CD4-positive, alpha-beta T cell treated with Interleukin-2 at 100 ng/mL for 4 hours (primary cell): ENCODE data around the gene TAMALIN.
A peak's percentile ranks its signal among the peaks of the same experiment; 100 is the strongest.

Experiments
- DNase-seq: peaks from one replicate; pipeline ENCODE4 v3.0.0-alpha.2; 2020; ENCODE audit warnings: low spot score

Gene TAMALIN

DNA sequence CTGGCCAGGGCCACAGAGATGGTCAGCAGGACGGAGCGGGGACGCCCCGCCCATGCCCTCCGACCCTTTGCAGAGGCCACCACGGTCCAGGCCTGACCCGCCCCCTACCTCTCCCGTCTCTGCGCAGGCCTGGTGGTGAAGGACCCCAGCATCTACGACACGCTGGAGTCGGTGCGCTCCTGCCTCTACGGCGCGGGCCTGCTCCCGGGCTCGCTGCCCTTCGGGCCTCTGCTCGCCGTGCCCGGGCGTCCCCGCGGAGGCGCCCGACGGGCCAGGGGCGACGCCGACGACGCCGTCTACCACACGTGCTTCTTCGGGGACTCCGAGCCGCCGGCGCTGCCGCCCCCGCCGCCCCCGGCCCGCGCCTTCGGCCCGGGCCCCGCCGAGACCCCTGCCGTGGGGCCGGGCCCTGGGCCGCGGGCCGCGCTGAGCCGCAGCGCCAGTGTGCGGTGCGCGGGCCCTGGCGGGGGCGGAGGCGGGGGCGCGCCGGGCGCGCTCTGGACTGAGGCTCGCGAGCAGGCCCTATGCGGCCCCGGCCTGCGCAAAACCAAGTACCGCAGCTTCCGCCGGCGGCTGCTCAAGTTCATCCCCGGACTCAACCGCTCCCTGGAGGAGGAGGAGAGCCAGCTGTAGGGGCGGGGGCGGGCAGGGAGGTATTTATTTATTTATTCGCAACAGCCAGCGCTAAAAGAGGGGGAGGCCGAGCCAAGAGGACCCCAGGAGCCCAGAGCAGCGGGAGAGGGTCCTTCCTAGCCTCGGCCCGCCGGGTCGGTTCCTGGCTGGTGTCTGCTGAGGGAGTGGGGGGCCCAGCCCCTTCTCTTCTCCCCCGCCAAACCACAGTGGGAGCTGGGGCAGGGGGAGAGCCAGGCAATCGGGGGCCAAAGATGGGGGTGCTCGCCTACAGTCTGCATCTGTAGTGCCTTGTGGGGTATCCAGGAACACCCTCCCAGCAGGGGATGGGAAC is 8.1 kb downstream of the TAMALIN start:
- DNase-seq = no peak

DNA sequence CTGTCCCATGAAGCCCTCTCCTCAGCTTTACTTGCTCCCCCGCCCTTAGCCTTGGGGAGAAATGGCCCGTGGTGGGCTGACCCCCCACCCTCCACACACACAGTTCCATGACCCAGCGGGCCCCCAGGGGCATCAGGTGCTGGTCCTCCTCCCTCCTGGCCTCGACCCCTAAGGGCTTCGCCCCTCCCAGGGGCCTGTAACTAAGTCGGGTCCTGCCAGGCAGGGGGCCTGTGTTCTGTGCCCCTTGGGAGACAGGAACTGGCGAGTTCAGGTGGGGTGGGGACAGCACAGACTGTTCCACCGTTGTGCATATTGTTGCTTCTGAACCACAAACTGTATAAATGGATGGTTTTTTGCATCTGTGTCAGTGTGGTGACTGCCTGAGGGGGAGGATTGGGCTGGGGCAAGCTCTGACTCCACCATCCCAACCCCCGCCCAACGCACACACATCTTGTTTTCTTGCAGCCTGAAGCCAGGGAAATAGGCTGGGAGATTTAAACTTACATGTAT is 8.8 kb downstream of the TAMALIN start:
- no peak for DNase-seq

DNA sequence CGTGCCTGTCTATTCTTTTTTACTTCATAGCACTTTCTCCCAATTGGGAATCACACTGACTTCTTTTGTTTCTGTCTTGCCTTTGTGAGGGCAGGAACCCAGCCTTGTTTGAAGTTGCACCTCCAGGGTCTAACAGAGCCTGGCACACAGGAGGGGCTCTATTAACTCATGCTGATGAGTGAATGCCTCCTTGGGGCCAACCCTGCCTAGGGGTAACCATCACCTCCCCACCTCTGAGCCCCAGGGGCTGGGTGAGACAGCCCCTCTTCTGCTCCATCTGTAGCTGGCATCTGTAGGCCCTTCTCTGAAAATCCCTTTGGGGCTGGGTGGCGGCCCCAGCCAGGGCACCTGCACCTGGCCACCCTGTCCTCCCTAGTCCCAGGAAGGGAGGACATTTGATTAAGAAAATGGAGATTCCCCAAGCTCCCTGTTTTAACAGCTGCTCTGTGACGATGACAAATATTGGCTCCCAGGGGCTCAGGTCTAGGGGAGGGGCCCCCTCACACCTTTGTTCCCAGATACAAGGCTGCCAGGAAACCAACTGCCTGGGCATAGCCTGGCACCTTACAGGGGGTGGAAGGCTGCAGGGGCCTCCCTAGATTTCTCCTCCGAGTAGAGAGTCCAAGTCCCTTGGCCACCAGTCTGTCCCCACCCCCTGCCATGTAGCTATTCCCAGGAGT is 11.8 kb downstream of the TAMALIN start:
- DNase-seq = no peak

DNA sequence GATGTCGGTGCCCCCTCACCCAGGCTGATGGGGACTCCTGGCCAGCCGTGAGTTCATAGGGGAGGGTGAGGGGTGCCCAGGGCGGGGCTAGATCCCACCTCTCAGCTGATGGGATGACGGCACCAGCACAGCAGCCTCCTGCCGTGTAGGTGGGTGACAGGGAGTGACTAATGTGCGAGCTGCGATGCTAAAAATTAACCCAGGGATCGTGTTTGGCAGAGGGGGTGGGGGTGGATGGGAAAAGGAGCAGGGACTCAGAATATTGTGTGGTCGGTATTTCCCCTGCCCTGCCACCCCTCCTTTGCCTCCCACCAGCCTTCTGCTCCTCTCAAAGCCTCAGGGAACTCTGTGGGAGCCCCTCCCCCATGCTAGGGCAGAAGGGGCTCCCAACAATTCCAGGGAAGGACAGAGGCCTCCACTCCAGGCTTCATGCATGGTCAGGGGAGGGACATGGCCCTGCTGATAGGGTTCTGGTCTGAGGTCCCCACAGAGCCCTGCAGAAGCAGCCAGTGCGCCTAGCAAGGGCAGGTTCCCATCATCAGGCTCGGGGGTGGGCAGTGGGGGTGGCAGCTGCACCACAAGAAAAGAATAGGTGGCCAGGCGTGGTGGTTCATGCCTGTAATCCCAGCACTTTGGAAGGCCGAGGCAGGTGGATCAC is 12.5 kb downstream of the TAMALIN start:
- no peak for DNase-seq

DNA sequence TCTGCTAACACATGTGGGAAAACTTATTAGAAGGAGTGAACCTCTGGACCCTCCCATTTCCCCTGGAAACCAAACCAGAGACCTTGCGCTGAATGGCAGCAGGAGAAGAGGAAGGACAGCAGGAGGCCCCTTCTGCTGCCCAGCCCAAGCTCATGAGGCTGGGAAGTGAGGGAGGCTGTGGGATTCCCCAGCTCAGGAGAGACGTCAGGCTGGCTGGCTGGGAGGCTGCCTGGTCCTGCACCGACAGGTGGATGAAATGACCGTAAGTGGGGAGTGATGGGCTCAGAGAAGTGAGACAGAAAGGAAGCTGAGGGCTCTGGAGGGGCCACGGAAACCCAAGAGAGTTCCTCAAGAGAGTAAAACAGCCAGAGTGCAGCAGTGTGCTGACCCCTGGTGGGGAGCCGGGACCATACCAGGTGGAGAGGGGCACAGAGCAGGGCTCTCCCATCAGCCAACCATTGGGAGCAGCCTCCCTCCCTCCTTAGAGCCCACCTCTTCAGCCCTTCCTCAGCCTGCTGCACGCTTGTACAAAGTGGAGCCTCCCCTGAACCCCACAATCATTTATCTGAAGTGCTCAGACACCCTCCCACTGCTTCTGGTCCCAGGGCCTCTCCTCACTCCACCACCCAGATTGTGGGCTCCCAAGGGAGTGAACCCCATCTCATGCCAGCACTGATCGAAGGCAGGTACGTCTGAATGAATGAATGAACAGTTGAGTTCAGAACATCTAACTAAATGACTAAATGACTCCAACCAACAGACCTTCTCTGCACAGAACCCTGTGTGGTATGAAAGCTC is 14.0 kb downstream of the TAMALIN start:
- peak; percentile 63 for DNase-seq

DNA sequence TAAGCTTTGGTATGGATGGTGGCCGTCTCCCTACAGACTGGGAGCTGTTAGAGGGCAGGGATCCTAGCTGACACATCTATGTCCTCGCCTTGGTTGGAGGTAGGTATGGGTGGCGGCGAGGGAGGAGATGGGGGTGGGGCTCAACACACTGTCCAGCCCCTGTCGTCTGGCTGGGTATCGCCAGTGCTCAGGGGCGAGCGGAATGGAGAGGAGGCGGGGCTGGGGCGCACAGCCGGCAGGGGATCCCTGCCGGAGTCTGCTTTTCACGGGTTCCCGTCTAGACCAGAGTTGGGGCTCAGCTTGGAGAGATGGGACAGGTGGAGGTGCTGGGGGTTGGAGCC is 16.1 kb downstream of the TAMALIN start:
- peak; percentile 20 for DNase-seq

DNA sequence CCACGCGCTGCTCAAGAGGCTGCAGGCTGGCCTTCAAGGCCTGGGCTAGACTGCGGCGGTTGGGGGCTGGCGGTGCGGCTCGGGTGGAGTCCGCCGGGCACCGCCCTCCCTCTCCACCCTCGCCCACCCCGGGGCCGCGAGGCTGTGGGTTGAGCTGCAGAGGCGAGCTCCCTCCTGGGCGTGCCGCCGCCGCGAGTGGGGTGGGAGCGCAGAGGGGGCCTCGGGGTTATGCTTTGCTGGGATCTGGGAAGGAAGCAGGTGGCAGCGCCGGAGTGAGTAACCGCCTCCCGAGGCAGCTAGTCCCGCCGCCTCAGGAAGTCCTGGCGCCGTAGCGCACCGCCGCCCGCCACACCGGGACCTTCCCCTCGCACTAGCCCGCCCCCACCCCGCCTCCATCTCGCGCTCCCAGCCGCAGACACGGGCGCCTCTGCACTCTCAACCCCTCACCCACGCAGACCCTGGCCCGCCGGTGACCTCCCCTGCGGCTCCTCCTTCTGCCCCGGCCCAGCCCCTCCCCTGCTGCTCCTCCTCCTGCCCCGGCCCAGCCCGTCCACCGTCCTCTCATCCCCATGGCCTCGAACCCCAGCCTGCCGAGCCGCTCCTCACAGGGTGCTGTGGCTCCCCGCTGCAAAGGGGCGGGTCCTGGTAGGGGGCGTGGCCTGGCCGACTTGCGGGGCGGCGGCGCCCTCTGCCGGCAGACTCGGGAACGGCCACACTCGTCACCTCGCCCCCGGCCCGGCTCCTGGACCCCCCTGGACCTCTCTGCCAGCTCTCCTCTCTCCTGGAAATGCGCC is 16.6 kb downstream of the TAMALIN start:
- peak; percentile 89 for DNase-seq

DNA sequence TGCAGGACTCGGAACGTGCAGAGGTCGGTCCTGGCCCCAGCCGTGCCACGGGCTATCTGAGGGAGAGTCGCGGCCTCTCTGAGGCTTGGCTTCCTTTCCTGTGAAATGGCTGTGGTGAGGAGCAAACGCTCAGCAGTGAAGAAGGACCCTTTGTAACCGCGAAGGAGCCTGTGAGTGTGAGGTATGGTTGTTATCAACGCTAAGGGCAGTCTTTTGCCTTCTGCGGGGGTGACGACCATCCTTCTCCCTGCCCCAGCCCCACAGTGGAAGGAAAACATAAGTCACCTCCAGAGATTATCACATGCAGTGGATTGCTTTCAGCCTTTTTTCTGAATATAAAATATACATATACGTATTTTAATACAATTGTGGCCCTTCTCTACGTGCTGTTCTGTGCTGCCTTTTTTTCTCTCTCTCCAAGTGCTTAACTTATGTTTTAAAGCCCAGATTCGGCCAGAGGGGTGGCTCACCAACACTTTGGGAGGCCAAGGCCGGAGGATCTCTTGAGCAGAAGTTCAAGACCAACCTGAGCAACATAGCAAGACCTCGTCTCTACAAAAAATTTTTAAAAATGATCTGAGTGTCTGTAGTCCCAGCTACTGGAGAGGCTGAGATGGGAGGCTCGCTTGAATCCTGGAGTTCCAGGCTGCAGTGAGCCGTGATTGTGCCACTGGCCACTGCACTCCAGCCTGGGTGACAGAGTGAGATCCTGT is 17.4 kb downstream of the TAMALIN start:
- DNase-seq = no peak

DNA sequence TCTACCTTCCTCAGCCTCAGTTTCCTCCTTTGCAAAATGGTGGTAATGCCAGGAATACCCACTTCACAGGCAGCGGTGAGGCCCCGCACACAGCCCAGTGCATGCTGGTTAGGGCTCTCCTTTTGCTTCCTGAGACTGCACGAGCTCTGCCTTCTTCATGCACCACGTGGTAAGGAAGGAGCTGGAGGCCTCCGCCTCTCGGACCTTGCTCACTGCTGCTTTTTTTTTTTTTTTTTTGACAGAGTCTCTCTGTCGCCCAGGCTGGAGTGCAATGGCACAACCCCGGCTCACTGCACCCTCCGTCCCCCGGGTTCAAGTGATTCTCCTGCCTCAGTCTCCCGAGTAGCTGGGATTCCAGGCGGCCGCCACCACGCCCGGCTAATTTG is 18.1 kb downstream of the TAMALIN start:
- peak; percentile 43 for DNase-seq

DNA sequence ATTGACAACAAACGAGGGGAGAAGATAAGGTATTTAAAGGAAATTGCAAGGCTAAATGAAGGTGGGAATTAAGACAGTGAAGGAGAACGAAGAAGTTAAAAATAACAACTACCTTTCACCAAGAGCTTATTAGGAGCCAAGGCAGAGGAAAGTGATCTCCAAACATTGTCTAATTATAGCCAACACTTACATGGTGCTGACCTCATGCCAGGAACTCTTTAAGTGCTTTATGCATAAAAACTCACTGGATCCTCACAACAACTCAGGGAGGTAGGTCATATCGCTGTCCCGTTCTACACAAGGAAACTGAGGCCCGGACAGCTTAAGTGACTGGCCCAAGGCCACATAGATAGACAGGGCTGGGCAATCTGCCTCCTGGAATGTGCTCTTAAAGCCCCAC is 19.5 kb downstream of the TAMALIN start:
- DNase-seq = no peak

DNA sequence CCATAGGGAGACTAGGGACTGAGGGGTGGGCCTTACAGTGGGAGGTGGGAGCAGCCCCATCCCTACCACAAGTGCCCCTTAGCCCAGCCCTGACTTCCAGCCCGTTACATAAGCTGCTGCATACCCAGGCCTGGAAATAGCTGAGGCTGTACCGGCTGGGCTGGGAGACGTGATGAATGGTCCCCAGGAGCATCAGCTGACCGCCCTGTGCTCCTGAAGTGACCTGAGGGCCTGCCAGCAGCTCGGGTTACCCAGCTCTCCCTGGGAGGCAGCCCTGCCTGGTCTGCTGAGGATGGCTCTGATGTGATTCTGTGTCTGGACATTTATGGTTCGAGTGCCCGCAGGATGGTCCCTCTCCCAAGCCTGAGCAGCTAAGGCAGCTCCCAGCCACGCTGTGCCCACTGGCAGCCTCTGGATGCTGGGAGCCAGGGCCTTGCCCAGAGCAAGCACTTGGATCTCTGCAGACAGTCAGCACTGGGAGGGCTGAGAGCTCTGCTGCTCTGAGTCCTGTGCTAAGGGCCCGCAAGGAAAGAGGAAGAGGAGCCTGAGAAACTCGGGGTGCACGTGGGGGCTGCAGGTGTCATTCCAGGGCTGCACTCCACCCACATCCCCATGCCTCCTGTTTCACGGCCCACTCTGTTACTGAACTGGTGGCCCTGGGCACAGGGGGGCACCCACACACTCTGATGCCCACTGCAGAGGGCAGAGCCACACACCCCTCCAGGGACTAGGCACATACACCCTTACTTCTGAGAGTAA is 20.5 kb downstream of the TAMALIN start:
- DNase-seq = no peak

DNA sequence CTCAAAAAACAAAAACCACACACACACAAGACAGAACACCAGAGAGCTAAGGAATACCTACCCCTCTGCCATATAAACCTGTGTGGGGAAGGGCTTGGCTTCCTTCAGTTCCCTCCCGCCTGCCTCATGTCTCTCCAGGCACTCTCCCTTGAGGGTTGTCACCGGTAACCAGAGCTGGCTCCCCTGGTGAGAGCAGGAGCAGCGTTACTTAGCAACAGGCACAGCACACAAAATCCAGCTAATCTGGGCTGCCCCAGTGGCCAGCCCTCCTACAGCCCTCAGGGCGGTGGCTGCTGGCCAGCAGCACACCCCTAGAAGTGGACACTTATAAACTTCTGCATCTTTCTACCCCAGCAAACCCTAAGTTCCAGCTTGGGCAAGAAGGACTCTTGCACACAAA is 22.9 kb downstream of the TAMALIN start:
- DNase-seq = no peak

DNA sequence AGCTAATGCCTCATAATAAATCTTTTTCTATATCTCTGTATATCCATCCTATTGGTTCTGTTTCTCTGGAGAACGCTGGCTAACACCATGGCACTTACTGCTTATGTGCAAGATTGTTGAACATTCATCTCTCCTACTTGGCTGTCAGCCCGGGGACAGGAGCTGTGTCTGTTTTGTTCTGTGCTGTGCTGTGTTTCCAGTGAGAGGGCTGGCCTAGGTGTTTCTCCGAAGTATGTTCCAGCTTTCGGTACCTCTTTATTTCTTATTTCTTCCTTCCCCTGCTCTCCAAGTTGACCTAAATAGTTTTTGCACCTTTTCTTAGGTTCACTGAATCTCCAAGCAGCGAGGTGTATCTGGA is 25.7 kb downstream of the TAMALIN start:
- no peak for DNase-seq

DNA sequence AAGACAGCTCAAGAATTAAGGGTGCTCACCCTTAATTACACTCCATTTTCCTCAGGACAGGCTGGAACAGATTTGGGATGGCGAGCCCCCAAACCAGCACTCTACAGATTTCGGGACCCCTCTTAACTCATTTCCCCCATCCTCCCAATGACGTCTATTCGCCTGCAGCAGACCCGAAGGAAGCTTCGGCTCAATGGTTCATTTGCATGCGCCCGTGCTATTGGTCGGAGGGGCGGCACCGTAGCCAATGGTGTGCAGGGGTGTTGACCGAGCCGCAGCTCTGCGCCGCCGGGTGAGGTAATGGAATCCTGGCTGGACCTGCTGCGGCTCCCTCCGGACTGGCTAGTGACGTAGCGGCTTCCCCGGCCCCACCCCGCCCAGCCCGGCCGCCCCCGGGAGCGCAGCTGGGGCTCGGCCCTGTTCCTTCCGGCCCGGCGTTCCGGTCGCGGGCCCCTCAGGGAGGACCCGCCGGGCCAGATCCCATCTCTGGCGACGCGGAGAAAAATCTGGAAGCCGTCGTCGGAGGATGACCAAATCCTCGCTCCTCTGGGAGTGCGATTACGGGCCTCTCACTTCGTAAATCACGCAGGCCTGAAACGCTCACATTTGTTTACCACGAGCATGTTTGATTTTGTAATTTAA is 26.2 kb downstream of the TAMALIN start:
- peak; percentile 84 for DNase-seq

DNA sequence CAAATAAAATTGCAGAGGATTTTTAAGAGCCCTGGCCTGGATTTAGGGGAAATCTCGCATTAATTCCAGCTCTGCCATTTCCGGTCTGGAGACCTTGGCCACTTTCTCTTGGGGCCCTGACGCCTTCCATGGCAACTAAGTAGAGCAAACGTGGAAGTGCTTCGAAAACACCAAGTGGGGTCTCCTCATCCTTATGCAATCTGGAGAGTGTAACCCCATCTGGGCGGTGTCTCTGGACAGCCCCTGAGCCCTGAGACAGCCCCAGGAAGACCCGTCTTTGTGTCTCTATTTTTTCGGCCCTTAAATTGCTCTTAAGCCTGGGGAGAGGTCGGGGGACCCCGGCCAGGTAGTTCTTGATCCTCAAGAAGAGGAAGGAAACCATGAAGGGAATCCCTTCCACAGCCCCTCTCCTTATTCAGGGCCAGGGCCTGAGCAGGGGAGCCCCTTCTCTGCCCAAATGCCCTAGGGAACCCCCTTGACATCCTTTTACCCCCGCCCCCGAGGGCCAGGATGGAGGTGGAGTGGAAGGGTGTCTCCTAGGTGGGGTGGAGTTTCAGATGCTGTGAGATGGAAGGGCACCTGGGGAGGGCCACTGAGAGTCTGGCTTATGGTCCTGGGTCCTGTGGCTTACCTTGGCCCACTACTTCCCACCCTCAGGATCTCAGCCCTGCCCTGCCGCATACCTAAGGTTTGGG is 26.8 kb downstream of the TAMALIN start:
- no peak for DNase-seq

DNA sequence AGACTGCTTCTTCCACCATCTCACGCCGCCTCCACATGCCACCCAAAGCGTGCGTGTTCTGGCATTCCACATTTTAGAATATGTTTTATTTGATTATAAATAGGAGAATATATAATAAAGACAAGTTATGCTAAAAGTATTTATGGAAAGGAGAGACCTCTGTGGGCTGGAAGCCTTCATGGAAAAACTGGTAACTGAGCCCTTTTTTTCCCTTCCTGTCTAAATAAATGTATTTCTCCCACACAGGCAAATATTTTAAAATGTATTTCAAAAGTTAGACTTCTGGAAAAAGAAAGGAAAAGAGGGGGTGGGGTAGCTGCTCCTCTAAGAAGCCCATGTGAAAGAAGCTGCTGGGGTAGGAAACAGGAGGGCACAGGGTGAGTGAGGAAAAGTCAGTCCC is 28.4 kb downstream of the TAMALIN start:
- no peak for DNase-seq

DNA sequence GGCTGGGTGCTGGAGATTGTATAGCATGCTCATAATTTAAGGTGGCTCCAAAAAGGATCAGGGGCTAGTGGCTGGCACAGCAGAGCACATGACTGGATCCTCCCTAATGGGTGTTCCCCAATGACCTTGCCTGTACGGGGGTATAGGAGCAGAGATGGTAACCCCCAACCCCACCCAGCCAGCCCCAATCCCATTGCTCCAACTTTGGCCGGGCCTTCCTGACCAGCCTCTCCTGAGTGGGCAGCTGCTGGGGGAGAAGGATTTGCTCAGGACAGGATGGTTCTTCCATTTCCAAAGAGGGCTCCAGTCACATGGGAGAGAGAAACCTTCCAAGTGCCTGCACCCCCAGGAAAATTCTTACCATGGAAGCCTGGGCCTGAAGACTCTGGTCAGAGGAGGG is 29.2 kb downstream of the TAMALIN start:
- no peak for DNase-seq

DNA sequence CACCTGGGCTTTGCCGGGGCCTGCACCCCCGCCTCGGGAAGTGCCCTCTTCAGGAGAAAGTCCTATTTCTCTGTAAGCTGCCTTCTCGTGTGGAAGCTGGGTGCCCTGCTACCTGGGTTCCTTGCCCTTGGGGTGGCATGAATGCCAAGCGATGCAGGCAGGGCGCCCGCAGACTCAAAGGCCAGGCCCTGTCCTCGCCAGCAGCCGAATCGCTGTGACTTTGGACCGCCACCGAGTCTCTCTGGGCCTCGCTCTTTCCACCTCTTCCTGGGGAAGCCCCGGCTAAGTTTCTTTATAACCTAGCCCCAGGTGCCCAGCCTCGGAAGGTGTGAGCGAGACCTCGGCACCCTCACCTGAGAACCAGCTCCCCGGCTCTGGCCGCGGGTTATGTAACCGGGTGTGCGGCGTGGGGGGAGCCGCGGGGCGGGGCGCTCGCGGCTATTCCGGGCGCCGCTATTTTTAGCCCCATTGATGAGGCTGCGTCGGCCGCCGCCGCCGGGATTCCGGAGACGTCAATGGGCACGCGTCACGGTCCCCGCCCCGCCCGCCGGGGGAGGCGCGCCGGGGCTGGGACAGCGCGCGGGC is 29.9 kb downstream of the TAMALIN start:
- peak; percentile 73 for DNase-seq
